ENCODE data around the gene RENBP.

DNA sequence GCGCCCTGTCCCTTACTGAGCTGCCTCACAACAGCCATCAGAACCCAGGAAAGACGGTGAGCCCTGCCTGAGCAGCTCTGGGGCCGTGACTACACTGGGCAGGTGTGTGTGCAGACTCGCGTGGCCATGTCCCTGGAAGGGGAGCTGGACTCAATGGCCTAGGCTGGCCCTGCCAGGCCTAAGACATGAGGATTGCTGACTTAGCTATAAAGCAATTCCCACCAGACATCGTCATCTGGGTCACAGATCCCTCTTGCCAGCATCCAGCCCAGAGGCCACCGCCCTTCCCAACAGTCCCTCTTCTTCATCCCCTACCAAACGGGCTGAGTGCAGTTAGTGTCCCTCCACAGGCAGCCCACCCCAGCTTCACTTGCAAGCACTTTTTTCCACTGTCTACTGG lies 13.3 kb downstream of the RENBP start:
- TF ChIP-seq EZH2 (IDR thresholded peaks at IDR 0.05): no peak
- no peak for TF ChIP-seq POLR2AphosphoS5 (IDR thresholded peaks at IDR 0.05; ENCODE audit: borderline replicate concordance, low read depth, low read length)
- no peak for TF ChIP-seq FOXP2 (optimal IDR thresholded peaks at IDR 0.05; ENCODE audit: control extremely low read depth, extremely low read length, insufficient read depth)
